Stimulated activated CD4-positive, alpha-beta T cell treated with anti-CD3 and anti-CD28 coated beads, Interleukin-12 subunit alpha, Interleukin-12 subunit beta, amount 100 ng/mL, for 48 hours (primary cell): ENCODE results near the gene TSEN34.
"Not testable (repeated sequence)": the region's sequence is repeated elsewhere in the genome, so short reads cannot be mapped to it uniquely, and the experiment has no call there.

ENCODE experiments used
- DNase-seq, 3 donors: peaks; one replicate each; pipeline ENCODE4 v3.0.0-alpha.2; 2020; ENCODE audit warnings: low read depth in 2 of 3, low spot score in 1 of 3

The TSEN34 gene

GRCh38 chr19:54207983-54208783, 17.1 kb downstream of the TSEN34 start:
- DNase-seq, result peak; percentile 54 to 65 (median 59)

- no peak for DNase-seq
These were observed 17.6 kb downstream of the TSEN34 start for GRCh38 chr19:54208784-54209057.

- DNase-seq, result no peak
These were observed 18.1 kb downstream of the TSEN34 start for GRCh38 chr19:54209058-54209810.

GRCh38 chr19:54209811-54210494, 18.8 kb downstream of the TSEN34 start:
- no peak for DNase-seq

GRCh38 chr19:54211235-54211634, 20.1 kb downstream of the TSEN34 start:
- DNase-seq, result no peak

GRCh38 chr19:54214217-54214616, 23.1 kb downstream of the TSEN34 start:
- not testable (repeated sequence) for DNase-seq

GRCh38 chr19:54214734-54215133, 23.6 kb downstream of the TSEN34 start:
- DNase-seq, result not testable (repeated sequence)

GRCh38 chr19:54216869-54217268, 25.8 kb downstream of the TSEN34 start:
- no peak for DNase-seq

- DNase-seq, result not testable (repeated sequence)
These were observed 26.6 kb downstream of the TSEN34 start for GRCh38 chr19:54217517-54218247.

GRCh38 chr19:54218259-54218658, 27.2 kb downstream of the TSEN34 start:
- DNase-seq, result no peak

- DNase-seq, result no peak
These were observed 28.0 kb downstream of the TSEN34 start for GRCh38 chr19:54218960-54219661.

GRCh38 chr19:54219702-54220101, 28.6 kb downstream of the TSEN34 start:
- DNase-seq, result not testable (repeated sequence)

- DNase-seq, result not testable (repeated sequence)
These were observed 30.8 kb downstream of the TSEN34 start for GRCh38 chr19:54221947-54222346.

- not testable (repeated sequence) for DNase-seq
These were observed 31.6 kb downstream of the TSEN34 start, which contains the start of gene LILRB3 for GRCh38 chr19:54222474-54223276. LILRB3 (minus strand) TSS chr19:54223007; CDS start chr19:54222976, 31 bp downstream.

- not testable (repeated sequence) for DNase-seq
These were observed 32.3 kb downstream of the TSEN34 start for GRCh38 chr19:54223277-54223936.

GRCh38 chr19:54223937-54224281, 32.8 kb downstream of the TSEN34 start:
- not testable (repeated sequence) for DNase-seq

- DNase-seq, result not testable (repeated sequence)
These were observed 33.5 kb downstream of the TSEN34 start for GRCh38 chr19:54224619-54225018.

- no peak for DNase-seq
These were observed 38.0 kb downstream of the TSEN34 start for GRCh38 chr19:54229146-54229545.

- DNase-seq, result no peak
These were observed 38.9 kb downstream of the TSEN34 start for GRCh38 chr19:54230031-54230430.
